NCI-H146 (cell line): Measurements from ENCODE around the gene RBM34.

Experiments used
- DNase-seq: peaks from one replicate; lab custom pipeline; 2025; lab: John Stamatoyannopoulos, UW

RBM34 gene

GRCh38 chr1:235152235-235152634 lies 8.8 kb downstream of the RBM34 start:
- no peak for DNase-seq

- no peak for DNase-seq
These were observed 10.0 kb downstream of the RBM34 start for GRCh38 chr1:235151033-235151432.

GRCh38 chr1:235149824-235150223 lies 11.2 kb downstream of the RBM34 start:
- no peak for DNase-seq

- DNase-seq, result no peak
These were observed 13.8 kb downstream of the RBM34 start for GRCh38 chr1:235147269-235147668.

GRCh38 chr1:235145639-235146038 lies 15.4 kb downstream of the RBM34 start:
- DNase-seq, result no peak

- no peak for DNase-seq
These were observed 18.1 kb downstream of the RBM34 start for GRCh38 chr1:235142991-235143390.

- DNase-seq, result no peak
These were observed 21.7 kb downstream of the RBM34 start for GRCh38 chr1:235139315-235139714.

GRCh38 chr1:235138821-235139220 lies 22.2 kb downstream of the RBM34 start:
- DNase-seq, result no peak

GRCh38 chr1:235136111-235136510 lies 24.9 kb downstream of the RBM34 start:
- DNase-seq, result no peak

- DNase-seq, result no peak
These were observed 26.9 kb downstream of the RBM34 start for GRCh38 chr1:235134171-235134570.

- DNase-seq, result no peak
These were observed 28.0 kb downstream of the RBM34 start for GRCh38 chr1:235133086-235133485.

- no peak for DNase-seq
These were observed 29.1 kb downstream of the RBM34 start for GRCh38 chr1:235131961-235132360.

GRCh38 chr1:235130766-235131270 lies 30.2 kb downstream of the RBM34 start:
- DNase-seq, result no peak

GRCh38 chr1:235129774-235130570 lies 31.1 kb downstream of the RBM34 start:
- no peak for DNase-seq

- peak; percentile 98 for DNase-seq
These were observed 32.4 kb downstream of the RBM34 start, which contains the start of gene TOMM20 for GRCh38 chr1:235128456-235129328. TOMM20 (minus strand) TSS chr1:235128837; CDS start chr1:235128715, 122 bp downstream.

- no peak for DNase-seq
These were observed 33.2 kb downstream of the RBM34 start for GRCh38 chr1:235127732-235128455.

- no peak for DNase-seq
These were observed 33.8 kb downstream of the RBM34 start for GRCh38 chr1:235127203-235127602.

- no peak for DNase-seq
These were observed 36.4 kb downstream of the RBM34 start for GRCh38 chr1:235124665-235125064.

- no peak for DNase-seq
These were observed 36.9 kb downstream of the RBM34 start for GRCh38 chr1:235124111-235124510.

- DNase-seq, result no peak
These were observed 38.7 kb downstream of the RBM34 start for GRCh38 chr1:235122348-235122747.

- DNase-seq, result no peak
These were observed 47.7 kb downstream of the RBM34 start for GRCh38 chr1:235113183-235113917.
